Coronary artery (tissue), 2 donors: ENCODE data around the gene PAFAH2.

ENCODE experiments used
- DNase-seq: peaks from one replicate; pipeline ENCODE4 v3.0.0-alpha.2; 2017; ENCODE audit warnings: low spot score
- H3K27ac ChIP-seq, 2 donors: fragments of 200-600 bp; sonication (generic); one replicate each; pipeline ENCODE4 v1.5.1; 2016 to 2019
- H3K4me3 ChIP-seq: fragments of 200-600 bp; sonication (generic); 2 replicates; pipeline ENCODE4 v1.5.1; 2016; ENCODE audit warnings: mild to moderate bottlenecking, moderate library complexity
- CTCF ChIP-seq: fragments of 200-600 bp; sonication (generic); IDR thresholded peaks from one replicate; pipeline ENCODE4 v1.5.1; 2019; ENCODE audit warnings: antibody characterized with exemption

The PAFAH2 gene

DNA sequence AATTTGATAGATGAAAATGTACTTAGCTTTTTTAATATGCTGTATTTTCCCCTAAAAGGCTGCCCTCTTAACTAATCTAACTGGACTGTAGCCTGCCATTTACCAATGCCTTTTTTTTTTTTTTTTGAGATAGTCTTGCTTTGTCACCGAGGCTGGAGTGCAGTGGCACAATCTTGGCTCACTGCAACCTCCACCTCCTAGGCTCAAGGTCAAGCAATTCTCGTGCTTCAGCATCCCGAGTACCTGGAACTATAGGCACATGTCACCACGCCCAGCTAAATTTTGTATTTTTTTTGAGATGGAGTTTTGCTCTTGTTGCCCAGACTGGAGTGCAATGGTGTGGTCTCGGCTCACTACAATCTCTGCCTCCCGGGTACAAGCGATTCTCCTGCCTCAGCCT is 18.7 kb downstream of the PAFAH2 start:
- Histone ChIP-seq H3K4me3 (no peak overlapping the region), H3K27ac (no peak overlapping the region)
- TF ChIP-seq CTCF: no peak
- no peak for DNase-seq

DNA sequence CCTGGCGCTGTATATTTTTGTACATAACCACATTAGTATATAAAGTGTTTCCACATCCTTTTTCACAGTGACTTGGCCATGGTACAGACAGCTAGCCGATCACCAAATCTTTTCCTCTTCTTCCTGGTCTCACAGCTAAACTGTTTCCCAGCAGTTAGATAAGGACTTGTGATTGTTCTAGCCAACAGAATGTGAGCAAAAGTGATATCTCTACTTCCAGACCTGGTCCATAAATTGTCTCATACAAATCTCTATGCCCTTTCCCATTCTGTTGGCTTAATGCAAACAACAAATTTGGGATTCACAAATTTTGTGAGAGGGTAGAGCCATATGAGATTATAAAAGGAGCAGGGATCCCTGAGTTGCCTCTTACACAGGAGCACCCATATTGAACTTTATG is 19.5 kb downstream of the PAFAH2 start:
- DNase-seq: no peak
- H3K27ac ChIP-seq: no peak overlapping the region
- TF ChIP-seq CTCF: no peak
- no peak overlapping the region for H3K4me3 ChIP-seq

- Histone ChIP-seq H3K27ac (no peak overlapping the region), H3K4me3 (no peak overlapping the region)
- no peak for TF ChIP-seq CTCF
- no peak for DNase-seq
Measured at GRCh38 chr1:25977801-25978200, 20.1 kb downstream of the PAFAH2 start.

- Histone ChIP-seq H3K4me3 (no peak overlapping the region), H3K27ac (no peak overlapping the region)
- no peak for TF ChIP-seq CTCF
- DNase-seq: no peak
Measured at GRCh38 chr1:25973610-25974321, 24.1 kb downstream of the PAFAH2 start.

- no peak overlapping the region for H3K4me3 ChIP-seq
- DNase-seq: no peak
- no peak for TF ChIP-seq CTCF
- H3K27ac ChIP-seq: no peak overlapping the region
Measured at GRCh38 chr1:25971811-25972180, 26.1 kb downstream of the PAFAH2 start.

- Histone ChIP-seq H3K4me3 (no peak overlapping the region), H3K27ac (no peak overlapping the region)
- DNase-seq: no peak
- TF ChIP-seq CTCF: no peak
Measured at GRCh38 chr1:25971066-25971810, 26.6 kb downstream of the PAFAH2 start.

DNA sequence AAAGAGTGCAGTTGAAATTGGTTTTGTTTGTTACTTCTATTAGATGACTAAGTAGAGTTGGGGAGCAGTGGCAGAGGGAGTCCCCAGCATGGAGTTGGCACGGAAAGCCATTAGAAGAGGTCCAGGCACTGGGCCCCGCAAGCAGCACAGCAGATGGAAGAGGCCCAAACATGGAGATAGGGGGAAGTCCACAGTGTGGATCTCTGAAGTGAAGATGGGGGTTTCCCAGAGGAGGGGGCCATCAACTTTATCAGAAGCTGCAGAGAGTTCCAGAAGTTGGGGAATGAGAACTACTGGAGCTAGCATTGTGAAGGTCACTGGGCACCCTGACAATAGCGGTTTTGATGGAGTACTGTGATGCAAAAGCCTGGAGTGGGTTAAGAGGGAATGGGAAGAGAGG is 30.6 kb downstream of the PAFAH2 start:
- TF ChIP-seq CTCF: no peak
- Histone ChIP-seq H3K27ac (no peak overlapping the region), H3K4me3 (no peak overlapping the region)
- no peak for DNase-seq
